ENCODE results near the gene AVEN.

The AVEN gene

DNA sequence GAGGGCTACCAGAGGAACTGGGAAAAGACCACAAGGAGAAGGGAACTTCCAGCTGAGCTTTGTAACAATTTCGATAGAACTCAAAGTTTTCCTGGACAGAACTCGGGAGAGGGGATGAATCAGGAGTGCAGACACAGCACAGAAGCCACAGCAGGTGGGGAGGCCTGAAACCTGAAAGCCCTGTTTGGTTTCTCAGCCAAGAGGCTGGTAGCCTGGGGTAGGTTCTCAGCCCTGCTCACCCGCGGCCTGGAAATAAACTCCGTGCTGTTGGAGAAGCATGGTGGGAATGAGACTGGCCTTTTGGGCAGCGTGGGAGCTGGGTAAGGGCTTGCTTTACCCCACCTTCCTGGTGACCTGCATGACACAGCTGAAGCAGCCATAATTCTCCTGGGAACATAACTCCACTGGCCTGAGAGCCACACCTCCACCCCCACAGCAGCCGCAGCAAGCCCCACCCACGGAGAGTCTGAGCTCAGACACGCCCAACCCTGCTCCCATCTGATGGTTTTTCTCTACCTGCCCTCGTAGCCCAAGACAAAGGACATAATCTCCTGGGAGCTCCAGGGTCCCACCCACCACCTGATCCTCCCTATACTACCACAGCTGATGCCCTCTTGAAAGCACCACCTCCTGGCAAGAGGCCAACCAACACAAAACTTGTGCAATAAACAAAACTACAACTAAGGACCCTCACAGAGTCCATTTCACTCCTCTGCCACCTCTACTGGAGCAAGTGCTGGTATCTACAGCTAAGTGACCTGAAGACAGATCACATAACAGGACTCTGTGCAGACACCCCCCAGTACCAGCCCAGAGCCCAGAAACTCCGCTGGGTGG, 123.2 kb downstream of the AVEN start:
- Histone ChIP-seq H3K4me2 (peak overlapping the region in 3 of 11 experiments; percentile 2 to 34 (median 7); a peak in 2 of 22 replicates), H3K9ac (no peak overlapping the region), H3K9me3 (replicated peaks in 1 of 11) (0 out of 22 replicates have a peak, but pooled peaks cover 0 to 4% (median 0%) of the 10 kb centered on the region in 11 experiments), H3K36me3 (no peaks in the 10 kb centered on the region), H3K4me1 (peaks cover 0 to 9% (median 6%) of the 10 kb centered on the region in 10 experiments; a peak in 12 of 20 replicates), H4K20me1 (peaks cover 0 to 17% (median 0%) of the 10 kb centered on the region in 11 experiments; a peak in 1 of 22 replicates), H3K27me3 (no peaks in the 10 kb centered on the region), H3K4me3 (no peak overlapping the region), H3K27ac (no peak overlapping the region)
- no peak for TF ChIP-seq Cebpa-rat (IDR thresholded peaks at IDR 0.05)

GRCh38 chr15:33913459-33913858, 125.5 kb downstream of the AVEN start:
- Histone ChIP-seq H3K36me3 (no peaks in the 10 kb centered on the region), H3K4me3 (no peak overlapping the region), H3K27ac (no peak overlapping the region), H3K9ac (no peak overlapping the region), H3K9me3 (replicated peaks in 1 of 11) (0 out of 22 replicates have a peak, but pooled peaks cover 0 to 4% (median 0%) of the 10 kb centered on the region in 11 experiments), H3K4me1 (peaks cover 0 to 9% (median 6%) of the 10 kb centered on the region in 10 experiments; a peak in 12 of 20 replicates), H3K27me3 (no peaks in the 10 kb centered on the region), H4K20me1 (peaks cover 0 to 17% (median 0%) of the 10 kb centered on the region in 11 experiments; a peak in 1 of 22 replicates), H3K4me2 (no peak overlapping the region)
- TF ChIP-seq Cebpa-rat (IDR thresholded peaks at IDR 0.05): no peak

DNA sequence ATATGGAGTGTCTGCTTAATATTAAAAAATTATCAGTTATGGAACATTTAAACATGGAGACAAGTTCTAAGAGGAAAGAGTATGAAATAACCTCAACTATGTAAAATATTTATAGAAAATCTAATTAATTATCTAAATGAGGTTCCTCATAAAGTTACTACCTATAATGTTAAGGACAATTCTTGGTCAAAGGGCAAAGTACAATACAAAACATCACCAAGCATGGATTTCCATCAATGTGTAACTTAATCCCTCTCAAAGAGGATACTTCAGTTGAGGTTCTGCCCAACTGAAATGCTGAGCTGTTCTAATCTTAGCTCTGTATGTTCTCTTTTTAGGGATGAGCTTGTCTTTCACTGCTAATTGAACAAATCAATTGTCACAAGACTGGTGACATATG, 126.7 kb downstream of the AVEN start:
- H3K4me2 ChIP-seq: no peak overlapping the region
- no peak overlapping the region for H3K27ac ChIP-seq
- H3K9ac ChIP-seq: no peak overlapping the region
- TF ChIP-seq Cebpa-rat (IDR thresholded peaks at IDR 0.05): no peak
- H3K27me3 ChIP-seq: no peaks in the 10 kb centered on the region
- no peaks in the 10 kb centered on the region for H3K36me3 ChIP-seq
- H3K4me1 ChIP-seq: peaks cover 0 to 9% (median 7%) of the 10 kb centered on the region in 10 experiments; a peak in 14 of 20 replicates
- H4K20me1 ChIP-seq: peaks cover 0 to 17% (median 0%) of the 10 kb centered on the region in 11 experiments; a peak in 1 of 22 replicates
- H3K4me3 ChIP-seq: no peak overlapping the region
- H3K9me3 ChIP-seq (replicated peaks in 1 of 11): 0 out of 22 replicates have a peak, but pooled peaks cover 0 to 4% (median 0%) of the 10 kb centered on the region in 11 experiments

GRCh38 chr15:33910741-33911140, 128.3 kb downstream of the AVEN start:
- H3K9me3 ChIP-seq (replicated peaks in 1 of 11): no peaks in the 10 kb centered on the region
- peaks cover 0 to 12% (median 0%) of the 10 kb centered on the region in 11 experiments; a peak in 1 of 22 replicates for H4K20me1 ChIP-seq
- H3K36me3 ChIP-seq: no peaks in the 10 kb centered on the region
- TF ChIP-seq Cebpa-rat (IDR thresholded peaks at IDR 0.05): no peak
- no peak overlapping the region for H3K4me3 ChIP-seq
- H3K4me2 ChIP-seq: no peak overlapping the region
- H3K4me1 ChIP-seq: peaks cover 0 to 9% (median 5%) of the 10 kb centered on the region in 10 experiments; a peak in 14 of 20 replicates
- H3K9ac ChIP-seq: no peak overlapping the region
- no peaks in the 10 kb centered on the region for H3K27me3 ChIP-seq
- no peak overlapping the region for H3K27ac ChIP-seq

GRCh38 chr15:33908406-33908805, 130.6 kb downstream of the AVEN start:
- H3K9me3 ChIP-seq (replicated peaks in 1 of 11): no peaks in the 10 kb centered on the region
- no peak overlapping the region for H3K9ac ChIP-seq
- H3K4me1 ChIP-seq: peaks cover 0 to 10% (median 0%) of the 10 kb centered on the region in 10 experiments; a peak in 4 of 20 replicates
- no peak for TF ChIP-seq Cebpa-rat (IDR thresholded peaks at IDR 0.05)
- H3K27me3 ChIP-seq: no peaks in the 10 kb centered on the region
- H3K36me3 ChIP-seq: no peaks in the 10 kb centered on the region
- H3K27ac ChIP-seq: no peak overlapping the region
- H4K20me1 ChIP-seq: 0 out of 22 replicates have a peak, but pooled peaks cover 0 to 6% (median 0%) of the 10 kb centered on the region in 11 experiments
- H3K4me3 ChIP-seq: no peak overlapping the region
- H3K4me2 ChIP-seq: no peak overlapping the region

GRCh38 chr15:33907326-33907725, 131.7 kb downstream of the AVEN start:
- Histone ChIP-seq H3K4me1 (peaks cover 0 to 10% (median 0%) of the 10 kb centered on the region in 10 experiments; a peak in 4 of 20 replicates), H4K20me1 (peaks cover 0 to 7% (median 0%) of the 10 kb centered on the region in 11 experiments; a peak in 1 of 22 replicates), H3K27ac (no peak overlapping the region), H3K4me3 (no peak overlapping the region), H3K27me3 (no peaks in the 10 kb centered on the region), H3K36me3 (no peaks in the 10 kb centered on the region), H3K4me2 (peak overlapping the region in 2 of 11 experiments; percentile 3 to 13; a peak in 1 of 22 replicates), H3K9me3 (replicated peaks in 1 of 11) (no peaks in the 10 kb centered on the region), H3K9ac (no peak overlapping the region)
- no peak for TF ChIP-seq Cebpa-rat (IDR thresholded peaks at IDR 0.05)

DNA sequence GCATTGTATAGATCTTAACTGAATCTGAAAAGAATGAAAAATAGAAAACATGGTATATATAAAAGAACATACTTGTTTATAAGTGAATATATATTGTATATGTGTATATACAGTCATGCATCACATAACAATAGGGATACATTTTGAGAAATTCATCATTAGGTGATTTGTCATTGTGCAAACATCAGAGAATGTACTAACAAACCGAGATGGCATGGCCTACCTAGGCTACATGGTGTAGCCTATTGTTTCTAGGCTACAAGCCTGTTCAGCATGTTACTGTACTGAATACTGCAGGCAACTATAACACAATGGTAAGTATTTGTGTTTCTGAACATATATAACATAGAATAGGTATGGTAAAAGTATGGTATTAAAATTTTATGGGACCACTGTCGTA, 135.3 kb downstream of the AVEN start:
- no peak overlapping the region for H3K9ac ChIP-seq
- H3K4me1 ChIP-seq: peaks cover 0 to 10% (median 3%) of the 10 kb centered on the region in 10 experiments; a peak in 5 of 20 replicates
- no peak for TF ChIP-seq Cebpa-rat (IDR thresholded peaks at IDR 0.05)
- no peaks in the 10 kb centered on the region; a peak in 1 of 22 replicates for H3K9me3 ChIP-seq (replicated peaks in 1 of 11)
- no peaks in the 10 kb centered on the region for H3K36me3 ChIP-seq
- H4K20me1 ChIP-seq: peaks cover 0 to 7% (median 0%) of the 10 kb centered on the region in 11 experiments; a peak in 1 of 22 replicates
- no peak overlapping the region for H3K4me3 ChIP-seq
- no peak overlapping the region for H3K4me2 ChIP-seq
- no peaks in the 10 kb centered on the region for H3K27me3 ChIP-seq
- H3K27ac ChIP-seq: no peak overlapping the region

DNA sequence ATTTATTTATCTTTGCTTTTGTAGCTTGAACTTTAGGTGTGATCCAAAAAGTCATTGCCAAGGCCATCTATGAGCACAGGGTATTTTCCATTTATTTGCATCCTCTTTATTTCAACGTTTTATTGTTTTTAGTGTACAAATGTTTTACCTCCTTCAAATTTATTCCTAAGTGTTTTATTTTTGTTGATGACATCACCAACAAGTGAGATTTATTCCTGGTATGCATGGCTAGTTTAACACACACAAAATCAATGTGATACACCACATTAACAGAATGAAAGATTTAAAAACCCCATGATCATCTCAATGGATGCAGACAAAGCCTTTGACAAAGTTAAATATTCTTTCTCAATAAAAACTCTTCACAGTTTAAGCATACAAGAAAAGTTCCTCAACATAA, 137.0 kb downstream of the AVEN start:
- Histone ChIP-seq H3K4me1 (peaks cover 0 to 8% (median 1%) of the 10 kb centered on the region in 10 experiments; a peak in 5 of 20 replicates), H3K4me3 (no peak overlapping the region), H4K20me1 (peaks cover 0 to 7% (median 0%) of the 10 kb centered on the region in 11 experiments; a peak in 1 of 22 replicates), H3K36me3 (no peaks in the 10 kb centered on the region), H3K4me2 (no peak overlapping the region), H3K9ac (no peak overlapping the region), H3K9me3 (replicated peaks in 1 of 11) (no peaks in the 10 kb centered on the region; a peak in 1 of 22 replicates), H3K27me3 (no peaks in the 10 kb centered on the region), H3K27ac (no peak overlapping the region)
- TF ChIP-seq Cebpa-rat (IDR thresholded peaks at IDR 0.05): no peak

GRCh38 chr15:33894193-33894592, 144.8 kb downstream of the AVEN start:
- no peak for TF ChIP-seq Cebpa-rat (IDR thresholded peaks at IDR 0.05)
- H3K4me2 ChIP-seq: no peak overlapping the region
- H3K27ac ChIP-seq: no peak overlapping the region

More at GRCh38 chr15:33894193-33894592, 144.8 kb downstream of the AVEN start:
- Histone ChIP-seq H3K9ac (no peak overlapping the region), H3K4me3 (no peak overlapping the region), H4K20me1 (peaks cover 0 to 7% (median 0%) of the 10 kb centered on the region in 11 experiments; a peak in 1 of 22 replicates), H3K4me1 (peaks cover 0 to 27% (median 13%) of the 10 kb centered on the region in 10 experiments; a peak in 12 of 20 replicates), H3K36me3 (no peaks in the 10 kb centered on the region), H3K27me3 (no peaks in the 10 kb centered on the region), H3K9me3 (replicated peaks in 1 of 11) (no peaks in the 10 kb centered on the region)

Measured in BLaER1 treated with 17β-estradiol and CSF1 and Interleukin-3, amounts not matched to agents 10 nM and 100 nM (cell line).